ENCODE measurements around the gene NLK. TPM values are rescaled to one million over a fixed set of nuclear protein-coding genes. Genes with fewer than 3 reads are reported as not detected.

Gene NLK
- total RNA-seq, 1 experiment from 2014 or later, result 40.3 TPM

DNA sequence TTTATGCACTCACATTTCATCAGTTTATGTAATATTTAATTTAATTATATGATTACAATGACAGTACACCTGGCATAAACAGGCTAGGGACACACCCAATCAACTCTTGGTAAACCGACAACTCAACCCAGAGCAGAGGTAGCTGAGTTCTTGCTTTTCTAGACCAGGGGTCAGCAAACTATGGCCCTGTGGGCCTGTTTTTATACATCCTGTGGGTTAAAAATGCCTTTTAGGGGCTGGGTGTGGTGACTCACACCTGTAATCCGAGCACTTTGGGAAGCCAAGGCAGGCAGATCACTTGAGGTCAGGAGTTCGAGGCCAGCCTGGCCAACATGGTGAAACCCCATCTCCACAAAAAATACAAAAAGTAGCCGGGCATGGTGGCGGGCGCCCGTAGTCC, 177.3 kb downstream of the NLK start (continued):
- TF ChIP-seq ZMAT4 (CRISPR knock-in tag; IDR thresholded peaks at IDR 0.05) (no peak), TCF7 (CRISPR knock-in tag; IDR thresholded peaks at IDR 0.05; ENCODE audit: low read depth) (no peak), PREB (CRISPR knock-in tag; IDR thresholded peaks at IDR 0.05; ENCODE audit: borderline replicate concordance) (no peak), TP53 (CRISPR knock-in tag; IDR thresholded peaks at IDR 0.05) (no peak), NFYB (CRISPR knock-in tag; conservative IDR thresholded peaks at IDR 0.05; ENCODE audit: low read depth) (no peak), RORB (CRISPR knock-in tag; IDR thresholded peaks at IDR 0.05) (no peak), ZBTB21 (CRISPR knock-in tag; IDR thresholded peaks at IDR 0.05; ENCODE audit: borderline replicate concordance) (no peak)
- TF ChIP-seq, protein P1, sequence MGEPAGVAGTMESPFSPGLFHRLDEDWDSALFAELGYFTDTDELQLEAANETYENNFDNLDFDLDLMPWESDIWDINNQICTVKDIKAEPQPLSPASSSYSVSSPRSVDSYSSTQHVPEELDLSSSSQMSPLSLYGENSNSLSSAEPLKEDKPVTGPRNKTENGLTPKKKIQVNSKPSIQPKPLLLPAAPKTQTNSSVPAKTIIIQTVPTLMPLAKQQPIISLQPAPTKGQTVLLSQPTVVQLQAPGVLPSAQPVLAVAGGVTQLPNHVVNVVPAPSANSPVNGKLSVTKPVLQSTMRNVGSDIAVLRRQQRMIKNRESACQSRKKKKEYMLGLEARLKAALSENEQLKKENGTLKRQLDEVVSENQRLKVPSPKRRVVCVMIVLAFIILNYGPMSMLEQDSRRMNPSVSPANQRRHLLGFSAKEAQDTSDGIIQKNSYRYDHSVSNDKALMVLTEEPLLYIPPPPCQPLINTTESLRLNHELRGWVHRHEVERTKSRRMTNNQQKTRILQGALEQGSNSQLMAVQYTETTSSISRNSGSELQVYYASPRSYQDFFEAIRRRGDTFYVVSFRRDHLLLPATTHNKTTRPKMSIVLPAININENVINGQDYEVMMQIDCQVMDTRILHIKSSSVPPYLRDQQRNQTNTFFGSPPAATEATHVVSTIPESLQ (CRISPR knock-in tag; IDR thresholded peaks at IDR 0.05), result no peak
- TF ChIP-seq, protein P2, sequence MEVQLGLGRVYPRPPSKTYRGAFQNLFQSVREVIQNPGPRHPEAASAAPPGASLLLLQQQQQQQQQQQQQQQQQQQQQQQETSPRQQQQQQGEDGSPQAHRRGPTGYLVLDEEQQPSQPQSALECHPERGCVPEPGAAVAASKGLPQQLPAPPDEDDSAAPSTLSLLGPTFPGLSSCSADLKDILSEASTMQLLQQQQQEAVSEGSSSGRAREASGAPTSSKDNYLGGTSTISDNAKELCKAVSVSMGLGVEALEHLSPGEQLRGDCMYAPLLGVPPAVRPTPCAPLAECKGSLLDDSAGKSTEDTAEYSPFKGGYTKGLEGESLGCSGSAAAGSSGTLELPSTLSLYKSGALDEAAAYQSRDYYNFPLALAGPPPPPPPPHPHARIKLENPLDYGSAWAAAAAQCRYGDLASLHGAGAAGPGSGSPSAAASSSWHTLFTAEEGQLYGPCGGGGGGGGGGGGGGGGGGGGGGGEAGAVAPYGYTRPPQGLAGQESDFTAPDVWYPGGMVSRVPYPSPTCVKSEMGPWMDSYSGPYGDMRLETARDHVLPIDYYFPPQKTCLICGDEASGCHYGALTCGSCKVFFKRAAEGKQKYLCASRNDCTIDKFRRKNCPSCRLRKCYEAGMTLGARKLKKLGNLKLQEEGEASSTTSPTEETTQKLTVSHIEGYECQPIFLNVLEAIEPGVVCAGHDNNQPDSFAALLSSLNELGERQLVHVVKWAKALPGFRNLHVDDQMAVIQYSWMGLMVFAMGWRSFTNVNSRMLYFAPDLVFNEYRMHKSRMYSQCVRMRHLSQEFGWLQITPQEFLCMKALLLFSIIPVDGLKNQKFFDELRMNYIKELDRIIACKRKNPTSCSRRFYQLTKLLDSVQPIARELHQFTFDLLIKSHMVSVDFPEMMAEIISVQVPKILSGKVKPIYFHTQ (CRISPR knock-in tag; IDR thresholded peaks at IDR 0.05), result no peak
- TF ChIP-seq, protein P3, sequence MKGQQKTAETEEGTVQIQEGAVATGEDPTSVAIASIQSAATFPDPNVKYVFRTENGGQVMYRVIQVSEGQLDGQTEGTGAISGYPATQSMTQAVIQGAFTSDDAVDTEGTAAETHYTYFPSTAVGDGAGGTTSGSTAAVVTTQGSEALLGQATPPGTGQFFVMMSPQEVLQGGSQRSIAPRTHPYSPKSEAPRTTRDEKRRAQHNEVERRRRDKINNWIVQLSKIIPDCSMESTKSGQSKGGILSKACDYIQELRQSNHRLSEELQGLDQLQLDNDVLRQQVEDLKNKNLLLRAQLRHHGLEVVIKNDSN (CRISPR knock-in tag; IDR thresholded peaks at IDR 0.05), result no peak
- TF ChIP-seq, protein P4, sequence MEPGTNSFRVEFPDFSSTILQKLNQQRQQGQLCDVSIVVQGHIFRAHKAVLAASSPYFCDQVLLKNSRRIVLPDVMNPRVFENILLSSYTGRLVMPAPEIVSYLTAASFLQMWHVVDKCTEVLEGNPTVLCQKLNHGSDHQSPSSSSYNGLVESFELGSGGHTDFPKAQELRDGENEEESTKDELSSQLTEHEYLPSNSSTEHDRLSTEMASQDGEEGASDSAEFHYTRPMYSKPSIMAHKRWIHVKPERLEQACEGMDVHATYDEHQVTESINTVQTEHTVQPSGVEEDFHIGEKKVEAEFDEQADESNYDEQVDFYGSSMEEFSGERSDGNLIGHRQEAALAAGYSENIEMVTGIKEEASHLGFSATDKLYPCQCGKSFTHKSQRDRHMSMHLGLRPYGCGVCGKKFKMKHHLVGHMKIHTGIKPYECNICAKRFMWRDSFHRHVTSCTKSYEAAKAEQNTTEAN (CRISPR knock-in tag; IDR thresholded peaks at IDR 0.05), result no peak

DNA sequence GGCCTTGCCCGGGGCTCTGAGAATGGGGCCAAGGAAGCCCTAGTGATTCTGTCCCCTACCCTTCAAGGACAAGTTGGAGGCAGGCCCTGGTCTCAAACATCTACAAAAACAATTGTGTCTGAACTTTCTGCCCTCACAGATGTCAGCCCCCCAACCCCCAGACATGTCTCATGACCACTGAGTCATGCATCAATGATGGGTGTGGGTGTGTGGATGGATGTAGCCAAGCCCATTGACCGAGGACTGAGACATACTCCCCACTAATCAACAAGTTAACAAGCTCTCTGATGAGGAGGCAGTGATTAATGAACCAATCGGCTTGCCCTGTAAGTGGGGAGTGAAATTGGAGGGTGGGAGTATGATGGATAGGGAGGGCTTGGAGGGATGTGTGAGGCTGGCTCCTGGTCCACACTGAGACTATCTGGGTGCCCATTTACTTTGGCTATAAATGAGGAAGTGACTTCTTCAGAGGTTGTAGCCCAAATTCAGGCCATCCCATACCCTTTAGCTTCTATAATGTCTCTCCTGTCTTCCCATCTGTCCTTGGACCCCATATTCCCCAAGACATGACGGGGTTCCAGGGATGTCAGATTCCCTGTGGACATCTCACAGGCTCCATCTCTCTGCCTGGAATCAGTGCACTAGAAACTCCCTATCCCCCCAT, 179.4 kb downstream of the NLK start:
- Mint-ChIP-seq H3K27ac (no peak overlapping the region), H3K27me3 (ENCODE audit: low read depth) (peaks cover 4% of the 10 kb centered on the region; the same call in 1 of the 2 replicates), H3K4me3 (no peak overlapping the region), H3K9me3 (peaks cover 11% of the 10 kb centered on the region; the same call in 1 of the 2 replicates), H3K36me3 (peaks cover 16% of the 10 kb centered on the region), H3K4me1 (no peaks in the 10 kb centered on the region; the same call in 1 of the 2 replicates)
- ChIA-PET POLR2A (no interaction called here), CTCF (no interaction called here)
- ATAC-seq (no peak), DNase-seq (ENCODE audit: low spot score) (no peak)
- TF ChIP-seq SP1 (CRISPR knock-in tag; conservative IDR thresholded peaks at IDR 0.05), result no peak
- TF ChIP-seq, protein P5, sequence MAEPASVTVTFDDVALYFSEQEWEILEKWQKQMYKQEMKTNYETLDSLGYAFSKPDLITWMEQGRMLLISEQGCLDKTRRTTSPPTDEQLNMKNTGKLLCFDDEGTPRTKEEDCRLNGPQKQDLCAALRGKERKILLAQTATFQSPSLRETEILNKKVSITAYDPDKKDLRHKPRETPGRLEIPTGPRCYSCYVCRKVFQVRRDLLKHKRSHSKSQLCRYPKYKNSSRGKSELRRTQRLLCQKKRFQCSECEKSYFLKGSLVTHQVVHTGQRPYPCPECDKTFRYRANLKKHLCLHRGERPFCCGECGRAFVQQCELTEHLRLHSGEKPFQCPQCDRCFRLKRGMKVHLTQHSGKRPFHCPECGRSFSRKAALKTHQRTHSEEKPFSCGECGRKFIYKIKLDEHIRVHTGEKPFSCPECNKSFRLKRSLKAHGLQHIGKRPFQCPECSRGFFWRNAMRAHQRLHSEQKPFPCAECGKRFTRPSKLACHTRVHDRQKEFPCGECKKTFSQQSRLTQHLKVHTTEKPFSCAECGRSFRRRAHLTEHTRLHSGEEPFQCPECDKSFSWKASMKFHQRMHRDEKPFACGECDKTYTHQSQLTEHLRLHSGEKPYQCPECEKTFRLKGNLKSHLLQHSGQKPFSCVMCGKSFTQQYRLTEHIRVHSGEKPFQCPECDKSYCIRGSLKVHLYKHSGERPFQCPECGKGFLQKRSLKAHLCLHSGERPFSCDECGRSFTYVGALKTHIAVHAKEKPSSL (CRISPR knock-in tag; conservative IDR thresholded peaks at IDR 0.05), result no peak
- TF ChIP-seq GRHL2 (CRISPR knock-in tag; IDR thresholded peaks at IDR 0.05; ENCODE audit: insufficient replicate concordance, severe bottlenecking), result no peak
- TF ChIP-seq NR2C2 (CRISPR knock-in tag; IDR thresholded peaks at IDR 0.05), result no peak
- no peak for TF ChIP-seq AFF4 (CRISPR knock-in tag; IDR thresholded peaks at IDR 0.05; ENCODE audit: borderline replicate concordance)
- TF ChIP-seq ATF3 (CRISPR knock-in tag; conservative IDR thresholded peaks at IDR 0.05), result no peak
- TF ChIP-seq ZNF317 (CRISPR knock-in tag; IDR thresholded peaks at IDR 0.05; ENCODE audit: borderline replicate concordance, low read depth), result no peak
- TF ChIP-seq TCF7 (CRISPR knock-in tag; IDR thresholded peaks at IDR 0.05; ENCODE audit: low read depth), result no peak
